Measurements from ENCODE around the gene SAMD1.

Gene SAMD1

GRCh38 chr19:14112809-14113385 lies 22.3 kb upstream of the SAMD1 start:
- no peak for DNase-seq

- peak in 1 of 2 donors; percentile 11 for DNase-seq
Measured at GRCh38 chr19:14112051-14112808, 21.7 kb upstream of the SAMD1 start.

- DNase-seq, result no peak
Measured at GRCh38 chr19:14111486-14111885, 20.9 kb upstream of the SAMD1 start.

GRCh38 chr19:14110650-14111049 lies 20.1 kb upstream of the SAMD1 start:
- DNase-seq, result no peak

GRCh38 chr19:14107581-14108461 lies 17.3 kb upstream of the SAMD1 start:
- no peak for DNase-seq

GRCh38 chr19:14106840-14107239 lies 16.3 kb upstream of the SAMD1 start:
- no peak for DNase-seq

GRCh38 chr19:14105680-14106079 lies 15.1 kb upstream of the SAMD1 start:
- DNase-seq, result no peak

GRCh38 chr19:14103310-14103709 lies 12.8 kb upstream of the SAMD1 start:
- DNase-seq, result no peak

GRCh38 chr19:14102756-14103155 lies 12.2 kb upstream of the SAMD1 start:
- no peak for DNase-seq

GRCh38 chr19:14102102-14102696 lies 11.6 kb upstream of the SAMD1 start:
- no peak for DNase-seq

- no peak for DNase-seq
Measured at GRCh38 chr19:14101003-14101545, 10.5 kb upstream of the SAMD1 start.

GRCh38 chr19:14097532-14098151 lies 7.1 kb upstream of the SAMD1 start:
- DNase-seq, result no peak

GRCh38 chr19:14096272-14096992 lies 5.9 kb upstream of the SAMD1 start:
- DNase-seq, result no peak

- DNase-seq, result no peak
Measured at GRCh38 chr19:14094854-14095253, 4.3 kb upstream of the SAMD1 start.

GRCh38 chr19:14093117-14093823 lies 2.7 kb upstream of the SAMD1 start:
- DNase-seq, result no peak

GRCh38 chr19:14091813-14092462 lies 1.4 kb upstream of the SAMD1 start:
- peak in 1 of 2 donors; percentile 55 for DNase-seq

- peak; percentile 63 to 71 for DNase-seq
Measured at GRCh38 chr19:14091081-14091812, 696 bp upstream of the SAMD1 start.

GRCh38 chr19:14089662-14090508 lies 666 bp downstream of the SAMD1 start:
- DNase-seq, result peak; percentile 44 to 48

GRCh38 chr19:14089412-14089661 lies 1.2 kb downstream of the SAMD1 start:
- peak in 1 of 2 donors; percentile 26 for DNase-seq

All from CD4-positive, alpha-beta T cell treated with Interleukin-1 beta for 1 hour (primary cell).